HepG2 (cell line): ENCODE measurements around the gene NCR3LG1. TPM values are rescaled to one million over a fixed set of nuclear protein-coding genes. Genes with fewer than 3 reads are reported as not detected.

Source experiments
- CBFB ChIP-seq: sonication (generic); formaldehyde crosslinking; IDR thresholded peaks from 2 replicates; pipeline ENCODE4 v1.4.0; 2020; ENCODE audit warnings: missing genetic modification reagents
- CENPT ChIP-seq: sonication (generic); formaldehyde crosslinking; IDR thresholded peaks from 2 replicates; pipeline ENCODE4 v1.8.0; 2022; ENCODE audit warnings: low read depth, mild to moderate bottlenecking, moderate library complexity, missing genetic modification reagents
- FOXA3 ChIP-seq: IDR thresholded peaks from 2 replicates; pipeline ENCODE4 v1.6.1; 2016; ENCODE audit warnings: missing genetic modification reagents, missing compliant biosample characterization
- GPN1 ChIP-seq: sonication (generic); formaldehyde crosslinking; IDR thresholded peaks from 2 replicates; pipeline ENCODE4 v1.5.1; 2020; ENCODE audit warnings: missing genetic modification reagents, borderline replicate concordance
- NFKB2 ChIP-seq: sonication (generic); formaldehyde crosslinking; IDR thresholded peaks from 2 replicates; pipeline ENCODE4 v1.4.0; 2020; ENCODE audit warnings: missing genetic modification reagents, borderline replicate concordance
- SUZ12 ChIP-seq: fragments of 150-350 bp; IDR thresholded peaks from 2 replicates; pipeline ENCODE4 v1.6.1; 2014; ENCODE audit warnings: low read depth, low read length
- TARDBP ChIP-seq: sonication (generic); formaldehyde crosslinking; IDR thresholded peaks from 2 replicates; pipeline ENCODE4 v1.8.0; 2022; ENCODE audit warnings: mild to moderate bottlenecking, missing genetic modification reagents
- ZBED4 ChIP-seq: sonication (generic); formaldehyde crosslinking; IDR thresholded peaks from 2 replicates; pipeline ENCODE4 v1.4.0; 2020; ENCODE audit warnings: missing genetic modification reagents, borderline replicate concordance
- ZFP62 ChIP-seq: sonication (generic); formaldehyde crosslinking; IDR thresholded peaks from 2 replicates; pipeline ENCODE4 v1.4.0; 2020; ENCODE audit warnings: missing genetic modification reagents
- ZNF124 ChIP-seq: sonication (generic); formaldehyde crosslinking; IDR thresholded peaks from 2 replicates; pipeline ENCODE4 v1.4.0; 2020; ENCODE audit warnings: missing genetic modification reagents
- ZNF24 ChIP-seq: fragments of 450-650 bp; IDR thresholded peaks from 2 replicates; pipeline ENCODE4 v1.6.1; 2017; ENCODE audit warnings: antibody characterized with exemption, mild to moderate bottlenecking
- ZNF468 ChIP-seq: sonication (generic); formaldehyde crosslinking; IDR thresholded peaks from 2 replicates; pipeline ENCODE4 v1.8.0; 2022; ENCODE audit warnings: mild to moderate bottlenecking, moderate library complexity, missing genetic modification reagents
- ZNF614 ChIP-seq: IDR thresholded peaks from 2 replicates; pipeline ENCODE4 v1.6.1; 2018; ENCODE audit warnings: missing biosample characterization, missing genetic modification reagents, inconsistent platforms, borderline replicate concordance
- ZNF619 ChIP-seq: sonication (generic); formaldehyde crosslinking; IDR thresholded peaks from 2 replicates; pipeline ENCODE4 v1.4.0; 2020; ENCODE audit warnings: mild to moderate bottlenecking, missing genetic modification reagents
- ZNF777 ChIP-seq: sonication (generic); formaldehyde crosslinking; IDR thresholded peaks from 2 replicates; pipeline ENCODE4 v1.4.0; 2020; ENCODE audit warnings: missing genetic modification reagents
- polyA plus RNA-seq, 8 experiments: library from polyadenylated mRNA; depleted of rRNA in 3 of 8; stranded (reverse) in 7 of 8; unstranded in 1 of 8; fragments of >200 nt; fragmentation: Illumina TruSeq in 4 of 8; extraction: Trizol in 4 of 8; gene quantifications; 2 replicates each; pipeline versions ENCODE4 v1.2.1 to v1.2.3, GENCODE V29; 2011 to 2016; ENCODE audit warnings: low read depth in 4 of 8, missing spikeins in 1 of 8, mixed read lengths in 1 of 8; ENCODE audit not compliant: insufficient read depth in 1 of 8
- total RNA-seq, 5 experiments: library from RNA; depleted of rRNA; stranded (reverse); fragments of >200 nt; fragmentation: Illumina TruSeq; extraction: Trizol; gene quantifications; 2 replicates each; pipeline ENCODE4 v1.2.3, GENCODE V29; 2016; ENCODE audit warnings: low read depth in 1 of 5
- TF ChIP-seq, protein P1 (sequence below): sonication (generic); formaldehyde crosslinking; IDR thresholded peaks from 2 replicates; pipeline ENCODE4 v1.8.0; 2022; ENCODE audit warnings: mild to moderate bottlenecking, missing genetic modification reagents, borderline replicate concordance
- TF ChIP-seq, protein P2 (sequence below): sonication (generic); formaldehyde crosslinking; IDR thresholded peaks from 2 replicates; pipeline ENCODE4 v1.4.0; 2020; ENCODE audit warnings: missing genetic modification reagents, borderline replicate concordance
- TF ChIP-seq, protein P3 (sequence below): sonication (generic); formaldehyde crosslinking; IDR thresholded peaks from 2 replicates; pipeline ENCODE4 v1.4.0; 2020; ENCODE audit warnings: mild to moderate bottlenecking, missing genetic modification reagents
- TF ChIP-seq, protein P4 (sequence below): sonication (generic); formaldehyde crosslinking; IDR thresholded peaks from 2 replicates; pipeline ENCODE4 v1.5.0; 2020; ENCODE audit warnings: mild to moderate bottlenecking, missing genetic modification reagents

The NCR3LG1 gene
- total and polyA plus RNA-seq, 2 of the 13 experiments (the other 11 are each of a cell fraction or from before 2014, with no cell fraction given): 16.1 to 25.1 TPM

DNA sequence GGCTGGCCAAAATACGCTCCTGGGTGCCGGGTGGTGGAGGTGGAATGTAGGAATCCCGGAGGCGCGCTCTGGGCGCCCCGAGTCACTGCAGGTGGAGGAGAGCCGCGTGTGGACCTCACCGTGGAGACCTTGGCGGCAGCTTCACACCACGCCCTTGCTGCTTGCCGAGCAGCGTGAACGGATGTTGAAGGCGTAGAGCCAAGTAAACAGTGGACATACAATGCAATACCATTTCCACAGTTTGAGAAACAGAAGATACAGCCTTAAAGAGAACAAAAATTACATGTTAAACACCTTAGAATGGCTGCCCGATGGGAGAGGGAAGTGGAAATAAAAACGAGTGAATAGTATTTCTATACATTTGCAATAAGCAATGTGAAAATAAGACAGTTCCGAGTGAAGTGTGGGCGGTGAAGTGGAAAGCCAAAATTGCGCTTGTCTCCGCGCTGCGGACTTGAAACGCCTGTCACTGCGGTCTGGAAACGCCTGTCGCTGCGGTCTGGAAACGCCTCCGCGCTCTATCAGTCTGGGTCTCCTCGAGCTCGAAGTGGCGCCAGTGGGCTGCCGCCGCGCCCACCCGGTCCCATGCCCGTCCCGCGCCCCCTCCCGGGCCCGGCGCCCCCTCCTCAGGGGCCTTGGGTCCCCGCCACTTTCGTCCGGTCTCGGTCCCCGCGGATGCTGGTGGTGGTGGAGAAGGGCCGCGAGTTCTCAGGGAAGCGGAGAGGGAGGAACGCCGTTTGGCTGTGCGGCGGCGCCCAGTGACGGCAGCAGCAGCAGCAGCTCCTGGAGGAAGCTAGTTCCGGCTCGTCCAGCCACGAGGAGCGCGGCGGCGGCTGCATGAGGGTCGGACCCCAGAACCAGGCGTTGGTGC is 1.6 kb downstream of the NCR3LG1 start (continued):
- TF ChIP-seq, protein P1, sequence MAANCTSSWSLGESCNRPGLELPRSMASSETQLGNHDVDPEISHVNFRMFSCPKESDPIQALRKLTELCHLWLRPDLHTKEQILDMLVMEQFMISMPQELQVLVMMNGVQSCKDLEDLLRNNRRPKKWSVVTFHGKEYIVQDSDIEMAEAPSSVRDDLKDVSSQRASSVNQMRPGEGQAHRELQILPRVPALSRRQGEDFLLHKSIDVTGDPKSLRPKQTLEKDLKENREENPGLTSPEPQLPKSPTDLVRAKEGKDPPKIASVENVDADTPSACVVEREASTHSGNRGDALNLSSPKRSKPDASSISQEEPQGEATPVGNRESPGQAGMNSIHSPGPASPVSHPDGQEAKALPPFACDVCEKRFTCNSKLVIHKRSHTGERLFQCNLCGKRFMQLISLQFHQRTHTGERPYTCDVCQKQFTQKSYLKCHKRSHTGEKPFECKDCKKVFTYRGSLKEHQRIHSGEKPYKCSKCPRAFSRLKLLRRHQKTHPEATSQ: no peak
- TF ChIP-seq ZNF614 (CRISPR knock-in tag) (peak; percentile 66; the same call in 1 of the 2 replicates), ZBED4 (CRISPR knock-in tag) (peak; percentile 75; the same call in 1 of the 2 replicates), FOXA3 (peak; percentile 45), TARDBP (peak; percentile 58; the same call in 1 of the 2 replicates), CBFB (CRISPR knock-in tag) (peak; percentile 48; the same call in 1 of the 2 replicates), ZNF468 (CRISPR knock-in tag) (no peak), ZFP62 (CRISPR knock-in tag) (no peak), CENPT (CRISPR knock-in tag) (no peak), SUZ12 (no peak), ZNF777 (CRISPR knock-in tag) (peak; percentile 42; the same call in 1 of the 2 replicates), ZNF24 (no peak; the same call in 1 of the 2 replicates), GPN1 (CRISPR knock-in tag) (no peak), NFKB2 (CRISPR knock-in tag) (peak; percentile 80; the same call in 1 of the 2 replicates), ZNF619 (CRISPR knock-in tag) (peak; percentile 74; the same call in 1 of the 2 replicates), ZNF124 (peak; percentile 85)
- TF ChIP-seq, protein P2, sequence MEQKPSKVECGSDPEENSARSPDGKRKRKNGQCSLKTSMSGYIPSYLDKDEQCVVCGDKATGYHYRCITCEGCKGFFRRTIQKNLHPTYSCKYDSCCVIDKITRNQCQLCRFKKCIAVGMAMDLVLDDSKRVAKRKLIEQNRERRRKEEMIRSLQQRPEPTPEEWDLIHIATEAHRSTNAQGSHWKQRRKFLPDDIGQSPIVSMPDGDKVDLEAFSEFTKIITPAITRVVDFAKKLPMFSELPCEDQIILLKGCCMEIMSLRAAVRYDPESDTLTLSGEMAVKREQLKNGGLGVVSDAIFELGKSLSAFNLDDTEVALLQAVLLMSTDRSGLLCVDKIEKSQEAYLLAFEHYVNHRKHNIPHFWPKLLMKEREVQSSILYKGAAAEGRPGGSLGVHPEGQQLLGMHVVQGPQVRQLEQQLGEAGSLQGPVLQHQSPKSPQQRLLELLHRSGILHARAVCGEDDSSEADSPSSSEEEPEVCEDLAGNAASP: 0 out of 2 replicates have a peak, but pooled peaks have one; percentile 10
- TF ChIP-seq, protein P3, sequence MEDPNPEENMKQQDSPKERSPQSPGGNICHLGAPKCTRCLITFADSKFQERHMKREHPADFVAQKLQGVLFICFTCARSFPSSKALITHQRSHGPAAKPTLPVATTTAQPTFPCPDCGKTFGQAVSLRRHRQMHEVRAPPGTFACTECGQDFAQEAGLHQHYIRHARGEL: peak; percentile 64; the same call in 1 of the 2 replicates
- TF ChIP-seq, protein P4, sequence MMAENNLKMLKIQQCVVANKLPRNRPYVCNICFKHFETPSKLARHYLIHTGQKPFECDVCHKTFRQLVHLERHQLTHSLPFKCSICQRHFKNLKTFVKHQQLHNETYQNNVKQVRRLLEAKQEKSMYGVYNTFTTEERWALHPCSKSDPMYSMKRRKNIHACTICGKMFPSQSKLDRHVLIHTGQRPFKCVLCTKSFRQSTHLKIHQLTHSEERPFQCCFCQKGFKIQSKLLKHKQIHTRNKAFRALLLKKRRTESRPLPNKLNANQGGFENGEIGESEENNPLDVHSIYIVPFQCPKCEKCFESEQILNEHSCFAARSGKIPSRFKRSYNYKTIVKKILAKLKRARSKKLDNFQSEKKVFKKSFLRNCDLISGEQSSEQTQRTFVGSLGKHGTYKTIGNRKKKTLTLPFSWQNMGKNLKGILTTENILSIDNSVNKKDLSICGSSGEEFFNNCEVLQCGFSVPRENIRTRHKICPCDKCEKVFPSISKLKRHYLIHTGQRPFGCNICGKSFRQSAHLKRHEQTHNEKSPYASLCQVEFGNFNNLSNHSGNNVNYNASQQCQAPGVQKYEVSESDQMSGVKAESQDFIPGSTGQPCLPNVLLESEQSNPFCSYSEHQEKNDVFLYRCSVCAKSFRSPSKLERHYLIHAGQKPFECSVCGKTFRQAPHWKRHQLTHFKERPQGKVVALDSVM (CRISPR knock-in tag): peak; percentile 36; the same call in 1 of the 2 replicates
